ENCODE measurements around the gene DYRK2. TPM values are rescaled to one million over a fixed set of nuclear protein-coding genes. Genes with fewer than 3 reads are reported as not detected.

Gene DYRK2
- total and polyA plus RNA-seq, 4 donors, result 1.2 to 8.8 (median 4.9) TPM

- Histone ChIP-seq H3K36me3 (ENCODE audit: control insufficient read depth in 4 of 4, insufficient read depth in 3 of 4, low read depth in 1 of 4, low read length in 3 of 4) (peaks cover under 1 to 4% (median 3%) of the 10 kb centered on the region in 4 donors), H3K9me3 (ENCODE audit: control insufficient read depth in 4 of 4, low read length in 3 of 4) (no peaks in the 10 kb centered on the region), H3K4me3 (ENCODE audit: low read depth in 1 of 3, low read length in 3 of 3) (no peak overlapping the region), H3K27ac (ENCODE audit: low read depth in 1 of 2, low read length in 2 of 2) (no peak overlapping the region), H3K9ac (ENCODE audit: low read depth in 1 of 2, low read length in 2 of 2) (no peak overlapping the region), H3K27me3 (ENCODE audit: control insufficient read depth in 4 of 4, insufficient read depth in 4 of 4, low read length in 3 of 4) (no peaks in the 10 kb centered on the region), H3K4me1 (ENCODE audit: control insufficient read depth in 4 of 4, insufficient read depth in 4 of 4, low read length in 3 of 4) (no peaks in the 10 kb centered on the region)
- no peak for DNase-seq (ENCODE audit: low spot score)
- 86% methylated on average over 3 of the region's 3 CpGs for WGBS
- no peak for TF ChIP-seq SP1 (IDR thresholded peaks at IDR 0.05)
- TF ChIP-seq GABPA (IDR thresholded peaks at IDR 0.05 in 1 of 2, conservative IDR thresholded peaks at IDR 0.05 in 1 of 2), result no peak
- no peak for TF ChIP-seq HNF4A (conservative IDR thresholded peaks at IDR 0.05)
- TF ChIP-seq ATF3 (IDR thresholded peaks at IDR 0.05), result no peak
- no peak for TF ChIP-seq FOXA2 (IDR thresholded peaks at IDR 0.05)
- TF ChIP-seq RXRA (IDR thresholded peaks at IDR 0.05), result no peak
- no peak for TF ChIP-seq REST (IDR thresholded peaks at IDR 0.05)
- no peak for TF ChIP-seq YY1 (IDR thresholded peaks at IDR 0.05)
These were observed 14.5 kb downstream of the DYRK2 start for GRCh38 chr12:67662910-67663538.

DNA sequence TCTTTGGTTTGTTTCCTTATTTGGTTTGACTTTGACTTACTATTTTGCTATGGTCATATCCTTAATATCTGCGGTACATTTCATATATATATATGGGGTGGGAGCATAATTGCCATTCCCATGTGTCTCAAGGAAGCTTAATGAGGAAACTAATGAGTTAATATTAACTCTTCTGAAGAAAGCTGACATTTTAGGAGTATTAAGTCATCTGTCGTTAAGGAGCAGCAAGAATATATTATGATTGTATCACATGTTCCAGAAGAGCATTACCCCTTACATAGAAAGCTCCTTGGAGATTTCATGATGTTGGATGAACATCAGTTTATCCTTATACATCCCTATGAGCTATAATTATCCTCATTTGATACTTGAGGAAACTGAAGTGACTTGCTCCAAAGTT, 15.6 kb downstream of the DYRK2 start:
- no peaks in the 10 kb centered on the region for H3K9me3 ChIP-seq (ENCODE audit: control insufficient read depth in 4 of 4, low read length in 3 of 4)

GRCh38 chr12:67665679-67666078, 17.1 kb downstream of the DYRK2 start:
- H3K36me3 ChIP-seq (ENCODE audit: control insufficient read depth in 4 of 4, insufficient read depth in 3 of 4, low read depth in 1 of 4, low read length in 3 of 4), result no peaks in the 10 kb centered on the region
- H3K4me1 ChIP-seq (ENCODE audit: control insufficient read depth in 4 of 4, insufficient read depth in 4 of 4, low read length in 3 of 4), result no peaks in the 10 kb centered on the region
- H3K27me3 ChIP-seq (ENCODE audit: control insufficient read depth in 4 of 4, insufficient read depth in 4 of 4, low read length in 3 of 4), result no peaks in the 10 kb centered on the region
- no peak overlapping the region for H3K4me3 ChIP-seq (ENCODE audit: low read depth in 1 of 3, low read length in 3 of 3)
- 98% methylated on average over 1 of the region's 1 CpG for WGBS
- no peak for DNase-seq (ENCODE audit: low spot score)
- no peak overlapping the region for H3K27ac ChIP-seq (ENCODE audit: low read depth in 1 of 2, low read length in 2 of 2)
- H3K9me3 ChIP-seq (ENCODE audit: control insufficient read depth in 4 of 4, low read length in 3 of 4), result no peaks in the 10 kb centered on the region
- no peak overlapping the region for H3K9ac ChIP-seq (ENCODE audit: low read depth in 1 of 2, low read length in 2 of 2)
- TF ChIP-seq RXRA (IDR thresholded peaks at IDR 0.05), result no peak
- no peak for TF ChIP-seq SP1 (IDR thresholded peaks at IDR 0.05)
- TF ChIP-seq HNF4A (conservative IDR thresholded peaks at IDR 0.05), result no peak
- TF ChIP-seq FOXA1 (IDR thresholded peaks at IDR 0.05), result no peak
- TF ChIP-seq, protein P1, sequence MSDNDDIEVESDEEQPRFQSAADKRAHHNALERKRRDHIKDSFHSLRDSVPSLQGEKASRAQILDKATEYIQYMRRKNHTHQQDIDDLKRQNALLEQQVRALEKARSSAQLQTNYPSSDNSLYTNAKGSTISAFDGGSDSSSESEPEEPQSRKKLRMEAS (IDR thresholded peaks at IDR 0.05), result no peak
- TF ChIP-seq, protein P2, sequence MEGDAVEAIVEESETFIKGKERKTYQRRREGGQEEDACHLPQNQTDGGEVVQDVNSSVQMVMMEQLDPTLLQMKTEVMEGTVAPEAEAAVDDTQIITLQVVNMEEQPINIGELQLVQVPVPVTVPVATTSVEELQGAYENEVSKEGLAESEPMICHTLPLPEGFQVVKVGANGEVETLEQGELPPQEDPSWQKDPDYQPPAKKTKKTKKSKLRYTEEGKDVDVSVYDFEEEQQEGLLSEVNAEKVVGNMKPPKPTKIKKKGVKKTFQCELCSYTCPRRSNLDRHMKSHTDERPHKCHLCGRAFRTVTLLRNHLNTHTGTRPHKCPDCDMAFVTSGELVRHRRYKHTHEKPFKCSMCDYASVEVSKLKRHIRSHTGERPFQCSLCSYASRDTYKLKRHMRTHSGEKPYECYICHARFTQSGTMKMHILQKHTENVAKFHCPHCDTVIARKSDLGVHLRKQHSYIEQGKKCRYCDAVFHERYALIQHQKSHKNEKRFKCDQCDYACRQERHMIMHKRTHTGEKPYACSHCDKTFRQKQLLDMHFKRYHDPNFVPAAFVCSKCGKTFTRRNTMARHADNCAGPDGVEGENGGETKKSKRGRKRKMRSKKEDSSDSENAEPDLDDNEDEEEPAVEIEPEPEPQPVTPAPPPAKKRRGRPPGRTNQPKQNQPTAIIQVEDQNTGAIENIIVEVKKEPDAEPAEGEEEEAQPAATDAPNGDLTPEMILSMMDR (IDR thresholded peaks at IDR 0.05; ENCODE audit: low read depth, low read length, missing input control), result no peak
- no peak for TF ChIP-seq REST (IDR thresholded peaks at IDR 0.05)
- TF ChIP-seq HNF4G (IDR thresholded peaks at IDR 0.05), result no peak
- no peak for TF ChIP-seq JUND (IDR thresholded peaks at IDR 0.05)
- no peak for TF ChIP-seq ATF3 (IDR thresholded peaks at IDR 0.05)
- TF ChIP-seq RAD21 (IDR thresholded peaks at IDR 0.05), result no peak

More for the DNA sequence above, 15.6 kb downstream of the DYRK2 start:
- H3K9ac ChIP-seq (ENCODE audit: low read depth in 1 of 2, low read length in 2 of 2), result no peak overlapping the region
- H3K4me3 ChIP-seq (ENCODE audit: low read depth in 1 of 3, low read length in 3 of 3), result no peak overlapping the region
- no peak for DNase-seq (ENCODE audit: low spot score)
- no peak overlapping the region for H3K27ac ChIP-seq (ENCODE audit: low read depth in 1 of 2, low read length in 2 of 2)
- H3K36me3 ChIP-seq (ENCODE audit: control insufficient read depth in 4 of 4, insufficient read depth in 3 of 4, low read depth in 1 of 4, low read length in 3 of 4), result no peaks in the 10 kb centered on the region
- TF ChIP-seq ATF3 (IDR thresholded peaks at IDR 0.05) (no peak), RAD21 (IDR thresholded peaks at IDR 0.05) (no peak)
- H3K4me1 ChIP-seq (ENCODE audit: control insufficient read depth in 4 of 4, insufficient read depth in 4 of 4, low read length in 3 of 4), result no peaks in the 10 kb centered on the region
- 88% methylated on average over 2 of the region's 2 CpGs for WGBS
- H3K27me3 ChIP-seq (ENCODE audit: control insufficient read depth in 4 of 4, insufficient read depth in 4 of 4, low read length in 3 of 4), result no peaks in the 10 kb centered on the region

Measured in liver (tissue), 9 donors.